Ishikawa (cell line): ENCODE data around the gene TCF19.

ENCODE experiments used
- CEBPB ChIP-seq: IDR thresholded peaks from 2 replicates; pipeline ENCODE4 v1.6.1; 2012
- CREB1 ChIP-seq: IDR thresholded peaks from 2 replicates; pipeline ENCODE4 v1.6.1; 2012; ENCODE audit warnings: low read depth
- EGR1 ChIP-seq: IDR thresholded peaks from 2 replicates; pipeline ENCODE4 v1.6.1; 2012
- EP300 ChIP-seq: IDR thresholded peaks from 2 replicates; pipeline ENCODE4 v1.6.1; 2012; ENCODE audit warnings: borderline replicate concordance
- FOXM1 ChIP-seq: IDR thresholded peaks from 2 replicates; pipeline ENCODE4 v1.6.1; 2012; ENCODE audit warnings: low read depth, borderline replicate concordance
- MAX ChIP-seq: IDR thresholded peaks from 2 replicates; pipeline ENCODE4 v1.6.1; 2012
- NFIC ChIP-seq: IDR thresholded peaks from 2 replicates; pipeline ENCODE4 v1.6.1; 2012
- RAD21 ChIP-seq: IDR thresholded peaks from 2 replicates; pipeline ENCODE4 v1.6.1; 2012; ENCODE audit warnings: low read depth
- REST ChIP-seq: IDR thresholded peaks from 2 replicates; pipeline ENCODE4 v1.6.1; 2012; ENCODE audit warnings: low read depth, mild to moderate bottlenecking
- TAF1 ChIP-seq: IDR thresholded peaks from 2 replicates; pipeline ENCODE4 v1.6.1; 2012; ENCODE audit warnings: low read depth, mild to moderate bottlenecking
- TCF12 ChIP-seq: IDR thresholded peaks from 2 replicates; pipeline ENCODE4 v1.6.1; 2012; ENCODE audit warnings: low read depth
- TEAD4 ChIP-seq: IDR thresholded peaks from 2 replicates; pipeline ENCODE4 v1.6.1; 2012
- USF1 ChIP-seq: IDR thresholded peaks from 2 replicates; pipeline ENCODE4 v1.6.1; 2012
- YY1 ChIP-seq: IDR thresholded peaks from 2 replicates; pipeline ENCODE4 v1.6.1; 2012; ENCODE audit warnings: low read depth
- ZBTB7A ChIP-seq: IDR thresholded peaks from 2 replicates; pipeline ENCODE4 v1.6.1; 2012; ENCODE audit warnings: low read depth

Gene TCF19

DNA sequence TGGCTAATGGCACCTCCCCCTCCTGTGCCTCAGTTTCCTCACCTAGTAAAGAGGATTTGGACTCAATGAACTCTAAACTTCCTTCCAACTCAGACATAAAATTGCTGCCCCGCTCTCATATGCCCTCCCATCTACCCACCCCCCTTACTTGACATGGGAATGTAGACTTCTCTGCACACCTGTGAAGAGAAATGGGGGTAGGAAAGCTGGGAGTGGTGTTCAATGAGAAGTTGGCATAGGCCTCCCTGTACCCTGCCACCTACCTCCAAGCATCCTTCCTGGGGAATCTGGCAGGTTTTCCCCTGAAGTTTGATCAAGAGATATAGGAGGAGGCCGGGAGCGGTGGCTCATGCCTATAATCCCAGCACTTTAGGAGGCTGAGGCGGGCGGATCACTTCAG lies 16.0 kb downstream of the TCF19 start:
- TF ChIP-seq EGR1, result no peak
- TF ChIP-seq CEBPB, result no peak
- TF ChIP-seq RAD21, result no peak
- TF ChIP-seq ZBTB7A, result no peak
- no peak for TF ChIP-seq CREB1
- TF ChIP-seq TCF12, result no peak
- no peak for TF ChIP-seq FOXM1

- TF ChIP-seq TCF12 (no peak), YY1 (no peak), USF1 (no peak), ZBTB7A (no peak), MAX (no peak), CEBPB (no peak), CREB1 (no peak), NFIC (no peak), FOXM1 (no peak), TAF1 (no peak), EGR1 (no peak), EP300 (no peak), REST (no peak), RAD21 (no peak), TEAD4 (no peak)
These were observed 17.6 kb downstream of the TCF19 start for GRCh38 chr6:31175971-31176370.

DNA sequence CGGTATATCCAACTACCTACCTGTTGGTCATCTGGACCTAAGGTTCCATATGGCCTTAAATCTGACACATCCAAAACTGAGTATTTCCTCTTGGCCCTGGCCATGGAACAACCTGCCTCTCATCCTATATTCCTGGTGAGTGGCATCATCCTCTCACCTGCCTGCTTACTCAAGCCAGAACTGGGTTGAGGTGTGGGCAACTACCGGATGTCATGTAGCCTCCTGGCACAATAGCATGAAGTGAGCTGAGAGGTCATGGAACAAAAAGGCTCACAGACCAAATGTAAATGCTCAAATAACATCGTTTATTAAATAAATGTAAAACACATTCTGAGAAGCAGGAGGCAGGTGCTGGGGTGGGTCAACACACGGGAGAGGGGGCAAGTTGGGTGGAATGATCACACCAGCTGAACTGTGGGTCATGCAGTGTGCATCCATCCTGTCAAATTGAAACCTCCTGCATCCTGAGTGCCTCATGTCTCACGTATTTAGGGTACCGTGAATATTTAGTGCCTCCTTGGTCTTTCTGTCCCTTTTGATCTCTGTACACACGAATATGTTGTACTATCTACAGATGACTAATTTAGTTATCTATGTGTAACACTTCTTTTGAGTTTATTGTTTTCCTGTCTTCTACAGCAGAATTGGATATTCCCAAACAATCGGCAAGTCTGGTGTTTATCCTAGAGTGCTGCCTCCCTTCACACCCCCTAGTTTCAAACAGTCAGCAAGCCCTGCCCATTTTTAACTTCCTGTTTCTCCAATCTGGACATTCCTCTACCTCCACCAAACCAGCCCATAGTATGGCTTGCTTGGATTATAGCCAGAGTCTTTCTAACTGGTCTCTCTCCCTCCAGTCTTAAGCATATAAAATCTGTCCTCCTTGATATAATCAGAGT lies 20.0 kb downstream of the TCF19 start:
- TF ChIP-seq TEAD4, result no peak
- TF ChIP-seq RAD21, result no peak
- no peak for TF ChIP-seq TAF1
- no peak for TF ChIP-seq TCF12
- TF ChIP-seq YY1, result no peak
- TF ChIP-seq NFIC, result no peak
- TF ChIP-seq ZBTB7A, result no peak
- TF ChIP-seq MAX, result no peak
- no peak for TF ChIP-seq USF1
- no peak for TF ChIP-seq CREB1
- TF ChIP-seq EP300, result no peak
- TF ChIP-seq EGR1, result no peak
- TF ChIP-seq REST, result no peak
- TF ChIP-seq CEBPB, result no peak
- TF ChIP-seq FOXM1, result no peak

DNA sequence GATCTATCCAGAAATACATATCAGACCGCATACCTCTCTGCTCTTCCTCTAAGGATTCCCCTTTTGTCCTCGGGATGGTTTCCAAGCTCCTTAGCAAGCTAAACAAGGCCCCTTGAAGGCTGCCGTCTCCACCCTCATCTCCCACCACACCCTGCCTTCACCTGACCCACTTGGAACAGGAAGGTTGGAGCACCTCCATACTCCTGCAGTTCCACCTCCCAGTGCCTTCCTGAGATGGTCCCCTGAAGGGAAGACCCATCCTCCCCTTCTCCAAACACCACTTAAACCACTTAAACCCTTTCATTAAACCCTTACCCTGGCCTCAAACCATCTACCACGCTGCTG lies 20.6 kb downstream of the TCF19 start:
- TF ChIP-seq EP300 (no peak), TCF12 (no peak), RAD21 (no peak), YY1 (no peak), MAX (no peak), CEBPB (no peak), NFIC (no peak), TEAD4 (no peak), ZBTB7A (no peak), TAF1 (no peak), FOXM1 (no peak), REST (no peak), USF1 (no peak), CREB1 (no peak), EGR1 (no peak)
